HL-60 (cell line): ENCODE measurements around the gene ITGB5.

Experiments
- DNase-seq, 2 experiments: peaks; one replicate each; pipeline ENCODE4 v3.0.0-alpha.2; 2010 to 2020; ENCODE audit warnings: low read depth in 1 of 2, low spot score in 1 of 2
- H3K27ac ChIP-seq: fragments of 250-450 bp; sonication (Bioruptor Pico); replicated peaks from 2 replicates; pipeline ENCODE4 v1.5.1; 2020; ENCODE audit warnings: mild to moderate bottlenecking, moderate library complexity
- H3K27me3 ChIP-seq: fragments of 250-450 bp; sonication (Bioruptor Pico); 2 replicates; pipeline ENCODE4 v1.5.1; 2021; ENCODE audit warnings: mild to moderate bottlenecking, moderate library complexity; ENCODE audit not compliant: insufficient read depth, poor library complexity, severe bottlenecking
- H3K4me3 ChIP-seq: replicated peaks from 2 replicates; pipeline ENCODE4 v1.5.1; 2011; ENCODE audit warnings: mild to moderate bottlenecking, control low read depth, low read length; ENCODE audit not compliant: insufficient read depth
- GABPA ChIP-seq: IDR thresholded peaks from 2 replicates; pipeline ENCODE4 v1.6.1; 2012; ENCODE audit warnings: low read depth
- POLR2AphosphoS5 ChIP-seq: IDR thresholded peaks from 2 replicates; pipeline ENCODE4 v1.6.1; 2012; ENCODE audit warnings: low read depth
- SPI1 ChIP-seq: IDR thresholded peaks from 2 replicates; pipeline ENCODE4 v1.6.1; 2012; ENCODE audit warnings: low read depth, mild to moderate bottlenecking, borderline replicate concordance
- TF ChIP-seq, protein P1 (sequence below): IDR thresholded peaks from 2 replicates; pipeline ENCODE4 v1.6.1; 2012; ENCODE audit warnings: low read depth; ENCODE audit not compliant: insufficient replicate concordance
- TF ChIP-seq, protein P2 (sequence below): IDR thresholded peaks from one replicate; pipeline ENCODE4 v1.5.1; 2011; ENCODE audit warnings: low read length, control low read depth, inconsistent platforms; ENCODE audit not compliant: insufficient read depth

ITGB5 gene

DNA sequence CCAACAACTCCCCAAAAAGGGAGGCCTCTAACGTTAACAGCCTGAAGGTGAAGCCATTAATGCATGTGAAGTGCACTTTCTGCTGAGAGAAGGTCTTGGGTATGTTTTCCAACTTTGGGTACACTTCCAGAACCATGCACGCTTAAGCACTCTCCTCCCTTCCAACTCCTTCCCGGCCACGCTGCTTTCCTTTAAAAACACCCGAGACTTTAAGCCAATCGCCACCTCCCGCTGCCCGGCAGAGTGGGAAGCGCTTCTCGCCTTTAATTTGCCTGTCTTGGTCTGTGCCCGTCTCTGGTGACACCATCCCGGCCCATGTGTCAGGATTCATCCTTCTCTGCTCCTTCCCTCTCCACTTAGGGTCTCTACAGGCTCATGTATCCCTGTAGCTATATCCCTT is 35.3 kb downstream of the ITGB5 start:
- no peak overlapping the region for H3K4me3 ChIP-seq
- no peak for TF ChIP-seq POLR2AphosphoS5
- TF ChIP-seq, protein P1, sequence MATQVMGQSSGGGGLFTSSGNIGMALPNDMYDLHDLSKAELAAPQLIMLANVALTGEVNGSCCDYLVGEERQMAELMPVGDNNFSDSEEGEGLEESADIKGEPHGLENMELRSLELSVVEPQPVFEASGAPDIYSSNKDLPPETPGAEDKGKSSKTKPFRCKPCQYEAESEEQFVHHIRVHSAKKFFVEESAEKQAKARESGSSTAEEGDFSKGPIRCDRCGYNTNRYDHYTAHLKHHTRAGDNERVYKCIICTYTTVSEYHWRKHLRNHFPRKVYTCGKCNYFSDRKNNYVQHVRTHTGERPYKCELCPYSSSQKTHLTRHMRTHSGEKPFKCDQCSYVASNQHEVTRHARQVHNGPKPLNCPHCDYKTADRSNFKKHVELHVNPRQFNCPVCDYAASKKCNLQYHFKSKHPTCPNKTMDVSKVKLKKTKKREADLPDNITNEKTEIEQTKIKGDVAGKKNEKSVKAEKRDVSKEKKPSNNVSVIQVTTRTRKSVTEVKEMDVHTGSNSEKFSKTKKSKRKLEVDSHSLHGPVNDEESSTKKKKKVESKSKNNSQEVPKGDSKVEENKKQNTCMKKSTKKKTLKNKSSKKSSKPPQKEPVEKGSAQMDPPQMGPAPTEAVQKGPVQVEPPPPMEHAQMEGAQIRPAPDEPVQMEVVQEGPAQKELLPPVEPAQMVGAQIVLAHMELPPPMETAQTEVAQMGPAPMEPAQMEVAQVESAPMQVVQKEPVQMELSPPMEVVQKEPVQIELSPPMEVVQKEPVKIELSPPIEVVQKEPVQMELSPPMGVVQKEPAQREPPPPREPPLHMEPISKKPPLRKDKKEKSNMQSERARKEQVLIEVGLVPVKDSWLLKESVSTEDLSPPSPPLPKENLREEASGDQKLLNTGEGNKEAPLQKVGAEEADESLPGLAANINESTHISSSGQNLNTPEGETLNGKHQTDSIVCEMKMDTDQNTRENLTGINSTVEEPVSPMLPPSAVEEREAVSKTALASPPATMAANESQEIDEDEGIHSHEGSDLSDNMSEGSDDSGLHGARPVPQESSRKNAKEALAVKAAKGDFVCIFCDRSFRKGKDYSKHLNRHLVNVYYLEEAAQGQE, result no peak
- TF ChIP-seq GABPA, result no peak
- no peak for TF ChIP-seq SPI1
- no peak overlapping the region for H3K27ac ChIP-seq
- DNase-seq, result no peak
- H3K27me3 ChIP-seq, result peaks cover 4% of the 10 kb centered on the region

DNA sequence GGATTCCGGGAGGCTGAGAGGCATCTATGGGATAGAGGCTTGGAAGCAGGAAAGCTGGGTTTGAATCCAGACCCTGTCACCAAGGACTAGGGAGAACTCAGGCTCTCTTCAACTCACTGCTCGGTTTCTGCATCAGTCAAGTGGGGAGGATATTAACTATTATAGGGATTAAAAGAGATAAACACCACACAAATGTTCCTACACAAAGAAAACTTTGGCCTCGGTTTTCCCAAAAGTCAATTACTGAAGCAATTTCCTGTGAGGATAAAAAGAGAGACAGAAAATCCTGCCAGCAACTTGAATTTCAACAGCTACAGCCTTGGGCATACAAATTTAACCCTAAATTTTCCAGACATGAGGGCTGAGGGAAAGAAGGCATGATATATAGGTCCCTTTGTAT is 36.0 kb downstream of the ITGB5 start:
- no peak for DNase-seq
- peaks cover 4% of the 10 kb centered on the region for H3K27me3 ChIP-seq
- no peak overlapping the region for H3K4me3 ChIP-seq
- no peak overlapping the region for H3K27ac ChIP-seq
- TF ChIP-seq, protein P2, sequence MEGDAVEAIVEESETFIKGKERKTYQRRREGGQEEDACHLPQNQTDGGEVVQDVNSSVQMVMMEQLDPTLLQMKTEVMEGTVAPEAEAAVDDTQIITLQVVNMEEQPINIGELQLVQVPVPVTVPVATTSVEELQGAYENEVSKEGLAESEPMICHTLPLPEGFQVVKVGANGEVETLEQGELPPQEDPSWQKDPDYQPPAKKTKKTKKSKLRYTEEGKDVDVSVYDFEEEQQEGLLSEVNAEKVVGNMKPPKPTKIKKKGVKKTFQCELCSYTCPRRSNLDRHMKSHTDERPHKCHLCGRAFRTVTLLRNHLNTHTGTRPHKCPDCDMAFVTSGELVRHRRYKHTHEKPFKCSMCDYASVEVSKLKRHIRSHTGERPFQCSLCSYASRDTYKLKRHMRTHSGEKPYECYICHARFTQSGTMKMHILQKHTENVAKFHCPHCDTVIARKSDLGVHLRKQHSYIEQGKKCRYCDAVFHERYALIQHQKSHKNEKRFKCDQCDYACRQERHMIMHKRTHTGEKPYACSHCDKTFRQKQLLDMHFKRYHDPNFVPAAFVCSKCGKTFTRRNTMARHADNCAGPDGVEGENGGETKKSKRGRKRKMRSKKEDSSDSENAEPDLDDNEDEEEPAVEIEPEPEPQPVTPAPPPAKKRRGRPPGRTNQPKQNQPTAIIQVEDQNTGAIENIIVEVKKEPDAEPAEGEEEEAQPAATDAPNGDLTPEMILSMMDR, result no peak
- no peak for TF ChIP-seq SPI1
- TF ChIP-seq POLR2AphosphoS5, result no peak
- TF ChIP-seq, protein P1, result no peak
- TF ChIP-seq GABPA, result no peak

DNA sequence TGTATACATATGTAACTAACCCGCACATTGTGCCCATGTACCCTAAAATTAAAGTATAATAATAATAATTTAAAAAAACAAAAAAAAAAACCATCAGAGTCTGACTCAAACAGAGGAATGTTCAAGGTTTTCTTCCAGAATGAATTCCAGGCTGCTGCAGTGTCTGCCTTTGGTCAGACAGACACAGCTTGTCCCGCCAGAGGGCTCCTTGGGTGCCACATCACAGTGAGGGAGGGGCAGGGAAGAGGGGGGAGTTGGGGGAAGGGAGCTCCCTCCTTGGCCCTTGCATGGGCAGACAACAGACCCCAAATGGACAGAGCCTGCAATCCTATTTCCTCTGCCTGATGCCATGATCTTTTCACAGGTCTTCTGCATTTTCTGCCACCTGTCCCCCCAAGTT is 36.5 kb downstream of the ITGB5 start:
- H3K27me3 ChIP-seq, result peaks cover 4% of the 10 kb centered on the region
- TF ChIP-seq, protein P2, result no peak
- no peak for TF ChIP-seq GABPA
- no peak overlapping the region for H3K4me3 ChIP-seq
- H3K27ac ChIP-seq, result no peak overlapping the region
- DNase-seq, result no peak

DNA sequence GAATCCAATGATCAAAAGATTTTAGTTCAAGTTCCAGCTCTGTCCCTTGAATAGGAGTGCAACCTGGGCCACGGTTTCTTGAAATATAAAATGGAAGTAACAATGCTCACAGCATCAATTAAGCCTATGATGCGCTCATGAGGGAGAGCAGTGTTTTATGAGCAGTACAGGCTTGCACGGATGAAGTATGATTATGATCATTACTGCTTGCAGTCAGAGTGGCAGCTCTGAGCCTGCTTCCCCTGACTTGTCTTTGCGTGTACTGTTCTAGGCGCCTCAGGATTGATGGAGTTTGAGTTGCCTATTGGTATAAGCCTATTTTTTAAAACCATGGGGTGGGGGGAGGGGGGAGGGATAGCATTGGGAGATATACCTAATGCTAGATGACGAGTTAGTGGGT is 37.0 kb downstream of the ITGB5 start:
- no peak for DNase-seq
- Histone ChIP-seq H3K27me3 (peaks cover 4% of the 10 kb centered on the region), H3K4me3 (no peak overlapping the region), H3K27ac (no peak overlapping the region)
- no peak for TF ChIP-seq SPI1
- TF ChIP-seq POLR2AphosphoS5, result no peak
- TF ChIP-seq GABPA, result no peak
- TF ChIP-seq, protein P1, result no peak
- TF ChIP-seq, protein P2, result no peak
